ENCODE data around the gene GRB10. TPM values are rescaled to one million over a fixed set of nuclear protein-coding genes. Genes with fewer than 3 reads are reported as not detected.

Gene GRB10
- total RNA-seq, 1 donor from 2014 or later: 33.9 TPM

- no peak overlapping the region for H3K4me3 Mint-ChIP-seq
- H2AFZ ChIP-seq (replicated peaks): no peak overlapping the region
- H3K79me2 ChIP-seq (ENCODE audit: low read depth): peaks cover 23% of the 10 kb centered on the region
- H3K27ac Mint-ChIP-seq: no peak overlapping the region
- no peaks in the 10 kb centered on the region for H3K9me3 ChIP-seq (ENCODE audit: low read depth)
- peaks cover 4% of the 10 kb centered on the region for H4K20me1 ChIP-seq (ENCODE audit: low read depth)
- H3K9ac ChIP-seq: no peak overlapping the region
- no peak overlapping the region for H3K4me2 ChIP-seq
- H3K4me3 ChIP-seq: no peak overlapping the region
- H3K4me1 ChIP-seq: peaks cover 8% of the 10 kb centered on the region
- peaks cover 2% of the 10 kb centered on the region for H3K9me3 Mint-ChIP-seq
- peaks cover 46% of the 10 kb centered on the region for H3K36me3 Mint-ChIP-seq
- H3F3A ChIP-seq (ENCODE audit: low read depth): no peaks in the 10 kb centered on the region
- H3K27me3 ChIP-seq: no peaks in the 10 kb centered on the region
- H3K27me3 Mint-ChIP-seq (ENCODE audit: insufficient read depth, low read depth): peaks cover 2% of the 10 kb centered on the region
- TF ChIP-seq CTCF (IDR thresholded peaks at IDR 0.05) (no peak), EZH2phosphoT487 (IDR thresholded peaks at IDR 0.05) (no peak), EZH2 (IDR thresholded peaks at IDR 0.05) (no peak)
- H3K4me1 Mint-ChIP-seq: peaks cover 17% of the 10 kb centered on the region
- no peak for DNase-seq (ENCODE audit: low spot score)
- H3K36me3 ChIP-seq: no peaks in the 10 kb centered on the region
- no peak overlapping the region for H3K27ac ChIP-seq
These were observed 55.0 kb downstream of the GRB10 start for GRCh38 chr7:50727711-50728110.

GRCh38 chr7:50727072-50727471, 55.6 kb downstream of the GRB10 start:
- H3K9ac ChIP-seq: no peak overlapping the region
- peaks cover 42% of the 10 kb centered on the region for H3K36me3 Mint-ChIP-seq
- no peaks in the 10 kb centered on the region for H3K9me3 ChIP-seq (ENCODE audit: low read depth)
- no peaks in the 10 kb centered on the region for H3F3A ChIP-seq (ENCODE audit: low read depth)
- H3K9me3 Mint-ChIP-seq: no peaks in the 10 kb centered on the region
- H3K27ac Mint-ChIP-seq: no peak overlapping the region
- no peaks in the 10 kb centered on the region for H3K36me3 ChIP-seq
- H3K27ac ChIP-seq: no peak overlapping the region
- peaks cover 2% of the 10 kb centered on the region for H3K27me3 Mint-ChIP-seq (ENCODE audit: insufficient read depth, low read depth)
- peaks cover 19% of the 10 kb centered on the region for H3K79me2 ChIP-seq (ENCODE audit: low read depth)
- peaks cover 8% of the 10 kb centered on the region for H3K4me1 ChIP-seq
- no peak overlapping the region for H2AFZ ChIP-seq (replicated peaks)
- no peak overlapping the region for H3K4me3 ChIP-seq
- H4K20me1 ChIP-seq (ENCODE audit: low read depth): peaks cover 6% of the 10 kb centered on the region
- H3K4me3 Mint-ChIP-seq: no peak overlapping the region
- peaks cover 17% of the 10 kb centered on the region for H3K4me1 Mint-ChIP-seq
- DNase-seq (ENCODE audit: low spot score): no peak
- no peaks in the 10 kb centered on the region for H3K27me3 ChIP-seq
- no peak for TF ChIP-seq CTCF (IDR thresholded peaks at IDR 0.05)
- no peak for TF ChIP-seq EZH2phosphoT487 (IDR thresholded peaks at IDR 0.05)
- TF ChIP-seq EZH2 (IDR thresholded peaks at IDR 0.05): no peak
- H3K4me2 ChIP-seq: no peak overlapping the region

- no peaks in the 10 kb centered on the region for H3K27me3 ChIP-seq
- no peak overlapping the region for H3K27ac ChIP-seq
- H3K27me3 Mint-ChIP-seq (ENCODE audit: insufficient read depth, low read depth): no peaks in the 10 kb centered on the region
- H4K20me1 ChIP-seq (ENCODE audit: low read depth): peaks cover 7% of the 10 kb centered on the region
- H3K4me3 ChIP-seq: no peak overlapping the region
- no peak overlapping the region for H3K4me2 ChIP-seq
- no peaks in the 10 kb centered on the region for H3K36me3 ChIP-seq
- H3K27ac Mint-ChIP-seq: no peak overlapping the region
- H3K9me3 ChIP-seq (ENCODE audit: low read depth): no peaks in the 10 kb centered on the region
- no peaks in the 10 kb centered on the region for H3K9me3 Mint-ChIP-seq
- H3K4me3 Mint-ChIP-seq: no peak overlapping the region
- H3K4me1 ChIP-seq: peaks cover 3% of the 10 kb centered on the region
- no peak overlapping the region for H2AFZ ChIP-seq (replicated peaks)
- H3K36me3 Mint-ChIP-seq: peaks cover 31% of the 10 kb centered on the region
- no peak for DNase-seq (ENCODE audit: low spot score)
- no peak overlapping the region for H3K9ac ChIP-seq
- no peak for TF ChIP-seq EZH2 (IDR thresholded peaks at IDR 0.05)
- no peak for TF ChIP-seq EZH2phosphoT487 (IDR thresholded peaks at IDR 0.05)
- no peak for TF ChIP-seq CTCF (IDR thresholded peaks at IDR 0.05)
- H3K79me2 ChIP-seq (ENCODE audit: low read depth): peaks cover 12% of the 10 kb centered on the region
- H3F3A ChIP-seq (ENCODE audit: low read depth): no peaks in the 10 kb centered on the region
- peaks cover 17% of the 10 kb centered on the region for H3K4me1 Mint-ChIP-seq
These were observed 56.9 kb downstream of the GRB10 start for GRCh38 chr7:50725774-50726173.

Data from neural progenitor cell (in vitro differentiated cells).